Epithelial cell of esophagus (primary cell): ENCODE results near the gene YWHAG.
"Not testable (repeated sequence)": the region's sequence is repeated elsewhere in the genome, so short reads cannot be mapped to it uniquely, and the experiment has no call there.

ENCODE experiments used
- DNase-seq: peaks from one replicate; pipeline ENCODE4 v3.0.0; 2010; ENCODE audit warnings: low read depth
- H3K4me3 ChIP-seq: 2 replicates; pipeline ENCODE4 v1.5.1; 2011; ENCODE audit warnings: mild to moderate bottlenecking, low read length, control low read depth
- CTCF ChIP-seq: IDR thresholded peaks from 2 replicates; pipeline ENCODE4 v1.5.1; 2011; ENCODE audit warnings: low read depth, mild to moderate bottlenecking, low read length, control low read depth, inconsistent platforms; ENCODE audit not compliant: insufficient read depth; ENCODE audit errors: missing control alignments

YWHAG gene

GRCh38 chr7:76358481-76359110 lies at the start of gene YWHAG:
Gene YWHAG (minus strand): TSS chr7:76358991. CDS start chr7:76358808, 183 bp downstream.
- H3K4me3 ChIP-seq: peak within 1 kb of the TSS; percentile 79
- no peak for TF ChIP-seq CTCF
- DNase-seq: peak; percentile 89

GRCh38 chr7:76408121-76408560 lies 49.4 kb upstream of the YWHAG start:
- no peak for DNase-seq
- TF ChIP-seq CTCF: no peak
- H3K4me3 ChIP-seq: no peak overlapping the region

GRCh38 chr7:76407718-76408117 lies 48.9 kb upstream of the YWHAG start:
- no peak overlapping the region for H3K4me3 ChIP-seq
- no peak for DNase-seq
- TF ChIP-seq CTCF: no peak

- DNase-seq: no peak
- TF ChIP-seq CTCF: no peak
- no peak overlapping the region for H3K4me3 ChIP-seq
Measured at GRCh38 chr7:76405738-76406137, 46.9 kb upstream of the YWHAG start.

GRCh38 chr7:76403780-76404494 lies 45.1 kb upstream of the YWHAG start:
- no peak overlapping the region for H3K4me3 ChIP-seq
- DNase-seq: no peak
- no peak for TF ChIP-seq CTCF

- H3K4me3 ChIP-seq, DNase-seq: not testable (repeated sequence)
Measured at GRCh38 chr7:76403097-76403496, 44.3 kb upstream of the YWHAG start.

GRCh38 chr7:76400248-76400647 lies 41.5 kb upstream of the YWHAG start:
- no peak overlapping the region for H3K4me3 ChIP-seq
- DNase-seq: no peak
- no peak for TF ChIP-seq CTCF
